Neural crest cell (in vitro differentiated cells): ENCODE data around the gene PLXNA1. TPM values are rescaled to one million over a fixed set of nuclear protein-coding genes. Genes with fewer than 3 reads are reported as not detected.

Experiments used
- DNase-seq: peaks from one replicate; pipeline ENCODE4 v3.0.0; 2021; ENCODE audit warnings: low read depth, mixed read lengths, low spot score
- H3K27ac Mint-ChIP-seq: one replicate; pipeline ENCODE4 v1.8.0; 2021; ENCODE audit warnings: mild to moderate bottlenecking, mixed read lengths; ENCODE audit not compliant: unreplicated experiment
- H3K27me3 Mint-ChIP-seq: 2 replicates; pipeline ENCODE4 v1.8.0; 2021; ENCODE audit warnings: low read depth, mild to moderate bottlenecking, mixed read lengths
- H3K36me3 Mint-ChIP-seq: 2 replicates; pipeline ENCODE4 v1.8.0; 2021; ENCODE audit warnings: low read depth, mild to moderate bottlenecking, mixed read lengths
- H3K4me1 Mint-ChIP-seq: 2 replicates; pipeline ENCODE4 v1.8.0; 2021; ENCODE audit warnings: mixed read lengths
- H3K4me3 Mint-ChIP-seq: one replicate; pipeline ENCODE4 v1.8.0; 2021; ENCODE audit warnings: mild to moderate bottlenecking, mixed read lengths
- H3K9me3 Mint-ChIP-seq: 2 replicates; pipeline ENCODE4 v1.8.0; 2021; ENCODE audit warnings: mixed read lengths
- total RNA-seq: library from RNA; stranded (reverse); gene quantifications from 2 replicates; pipeline ENCODE4 v1.2.1, GENCODE V29; 2021
- TF ChIP-seq, protein P1 (sequence below): fragments of 200-600 bp; sonication (generic); conservative IDR thresholded peaks from 2 replicates; pipeline ENCODE4 v1.5.0; 2021; ENCODE audit warnings: antibody characterized with exemption, mild to moderate bottlenecking

Gene PLXNA1
- total RNA-seq, 1 donor from 2014 or later, result 94.0 TPM

DNA sequence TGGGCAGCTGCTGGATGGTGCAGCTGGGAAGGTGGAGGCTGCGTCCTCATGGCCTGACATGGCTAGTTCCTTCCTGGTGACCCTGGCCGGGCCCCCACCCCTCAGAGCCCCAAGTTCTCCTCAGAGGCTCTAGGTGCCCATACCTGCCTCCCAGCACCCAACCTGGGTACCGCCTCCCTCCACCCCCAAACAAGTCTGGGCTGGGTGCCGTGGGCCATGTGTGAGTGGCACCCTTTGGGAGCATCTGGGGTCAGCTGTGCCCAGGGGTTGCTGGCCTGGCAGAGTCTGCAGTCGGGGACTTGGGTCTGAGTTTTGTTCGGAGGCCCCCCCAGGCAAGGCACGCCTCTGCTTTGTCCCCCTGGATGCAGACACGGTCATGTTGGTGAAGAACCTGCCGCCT is 10.5 kb downstream of the PLXNA1 start:
- Mint-ChIP-seq H3K4me1 (no peaks in the 10 kb centered on the region), H3K36me3 (no peaks in the 10 kb centered on the region), H3K4me3 (no peak overlapping the region), H3K27ac (peak overlapping the region; percentile 75), H3K9me3 (no peaks in the 10 kb centered on the region), H3K27me3 (no peaks in the 10 kb centered on the region)
- no peak for DNase-seq
- TF ChIP-seq, protein P1, sequence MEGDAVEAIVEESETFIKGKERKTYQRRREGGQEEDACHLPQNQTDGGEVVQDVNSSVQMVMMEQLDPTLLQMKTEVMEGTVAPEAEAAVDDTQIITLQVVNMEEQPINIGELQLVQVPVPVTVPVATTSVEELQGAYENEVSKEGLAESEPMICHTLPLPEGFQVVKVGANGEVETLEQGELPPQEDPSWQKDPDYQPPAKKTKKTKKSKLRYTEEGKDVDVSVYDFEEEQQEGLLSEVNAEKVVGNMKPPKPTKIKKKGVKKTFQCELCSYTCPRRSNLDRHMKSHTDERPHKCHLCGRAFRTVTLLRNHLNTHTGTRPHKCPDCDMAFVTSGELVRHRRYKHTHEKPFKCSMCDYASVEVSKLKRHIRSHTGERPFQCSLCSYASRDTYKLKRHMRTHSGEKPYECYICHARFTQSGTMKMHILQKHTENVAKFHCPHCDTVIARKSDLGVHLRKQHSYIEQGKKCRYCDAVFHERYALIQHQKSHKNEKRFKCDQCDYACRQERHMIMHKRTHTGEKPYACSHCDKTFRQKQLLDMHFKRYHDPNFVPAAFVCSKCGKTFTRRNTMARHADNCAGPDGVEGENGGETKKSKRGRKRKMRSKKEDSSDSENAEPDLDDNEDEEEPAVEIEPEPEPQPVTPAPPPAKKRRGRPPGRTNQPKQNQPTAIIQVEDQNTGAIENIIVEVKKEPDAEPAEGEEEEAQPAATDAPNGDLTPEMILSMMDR, result no peak

DNA sequence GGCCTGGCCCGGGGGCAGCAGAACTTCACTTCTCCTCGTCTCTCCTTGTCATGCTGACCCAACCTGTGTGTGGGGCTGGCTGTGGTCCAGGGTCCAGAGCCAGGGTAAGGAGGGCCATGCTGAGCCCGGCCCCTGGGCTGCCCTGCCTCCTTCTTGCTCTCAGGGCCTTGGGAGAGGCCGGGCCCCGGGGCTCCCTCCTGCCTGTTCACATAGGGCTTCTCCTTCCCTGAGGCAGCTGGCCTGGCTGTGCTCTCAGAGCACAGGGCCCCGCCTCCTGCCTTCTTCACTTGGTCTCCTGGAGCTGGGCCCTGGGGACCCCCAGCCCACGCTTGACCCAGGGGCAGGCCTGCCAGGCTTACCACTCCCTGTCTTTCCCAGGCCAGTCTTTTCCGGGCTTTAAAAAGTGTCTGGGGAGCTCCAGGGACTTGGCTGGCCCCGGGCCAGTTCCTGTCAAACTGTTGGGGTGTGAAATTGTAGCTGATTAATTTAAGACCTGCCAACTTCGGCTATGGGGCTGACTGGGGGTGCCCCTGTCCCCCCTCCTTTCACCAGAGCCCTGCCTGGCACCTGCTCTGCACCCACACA is 11.8 kb downstream of the PLXNA1 start:
- no peak overlapping the region for H3K27ac Mint-ChIP-seq
- H3K36me3 Mint-ChIP-seq, result no peaks in the 10 kb centered on the region
- no peaks in the 10 kb centered on the region for H3K27me3 Mint-ChIP-seq
- no peaks in the 10 kb centered on the region for H3K9me3 Mint-ChIP-seq
- no peak overlapping the region for H3K4me3 Mint-ChIP-seq
- TF ChIP-seq, protein P1, result no peak
- no peaks in the 10 kb centered on the region for H3K4me1 Mint-ChIP-seq
- DNase-seq, result no peak

DNA sequence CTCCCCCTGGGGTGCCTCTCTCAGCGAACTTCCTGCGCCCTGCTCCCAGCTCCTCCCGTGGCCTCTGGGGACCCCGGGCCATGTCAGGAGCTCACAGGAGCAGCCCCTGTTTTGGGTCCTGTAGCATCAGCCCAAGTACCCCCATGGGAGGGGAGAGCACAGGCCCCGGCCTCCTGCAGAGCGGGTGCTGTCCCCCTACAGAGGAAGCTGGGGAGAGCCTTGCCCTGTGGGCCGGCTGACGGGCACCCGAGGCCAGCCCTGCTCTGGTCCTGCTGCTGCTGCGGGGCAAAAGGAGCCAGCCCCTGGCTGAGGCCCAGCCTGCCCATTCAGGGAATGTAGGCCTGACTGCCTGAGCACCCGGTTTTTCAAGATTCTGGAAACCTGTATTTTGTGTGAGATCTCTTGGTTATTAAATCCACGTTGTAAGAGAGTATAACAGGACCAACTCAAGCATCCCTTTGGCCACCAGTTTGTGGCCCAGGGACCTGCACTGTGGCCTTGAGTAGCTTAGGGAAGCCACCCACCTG is 12.4 kb downstream of the PLXNA1 start:
- no peak overlapping the region for H3K27ac Mint-ChIP-seq
- H3K9me3 Mint-ChIP-seq, result no peaks in the 10 kb centered on the region
- H3K27me3 Mint-ChIP-seq, result no peaks in the 10 kb centered on the region
- no peaks in the 10 kb centered on the region for H3K4me1 Mint-ChIP-seq
- TF ChIP-seq, protein P1, result no peak
- DNase-seq, result no peak
- H3K4me3 Mint-ChIP-seq, result no peak overlapping the region
- H3K36me3 Mint-ChIP-seq, result no peaks in the 10 kb centered on the region

DNA sequence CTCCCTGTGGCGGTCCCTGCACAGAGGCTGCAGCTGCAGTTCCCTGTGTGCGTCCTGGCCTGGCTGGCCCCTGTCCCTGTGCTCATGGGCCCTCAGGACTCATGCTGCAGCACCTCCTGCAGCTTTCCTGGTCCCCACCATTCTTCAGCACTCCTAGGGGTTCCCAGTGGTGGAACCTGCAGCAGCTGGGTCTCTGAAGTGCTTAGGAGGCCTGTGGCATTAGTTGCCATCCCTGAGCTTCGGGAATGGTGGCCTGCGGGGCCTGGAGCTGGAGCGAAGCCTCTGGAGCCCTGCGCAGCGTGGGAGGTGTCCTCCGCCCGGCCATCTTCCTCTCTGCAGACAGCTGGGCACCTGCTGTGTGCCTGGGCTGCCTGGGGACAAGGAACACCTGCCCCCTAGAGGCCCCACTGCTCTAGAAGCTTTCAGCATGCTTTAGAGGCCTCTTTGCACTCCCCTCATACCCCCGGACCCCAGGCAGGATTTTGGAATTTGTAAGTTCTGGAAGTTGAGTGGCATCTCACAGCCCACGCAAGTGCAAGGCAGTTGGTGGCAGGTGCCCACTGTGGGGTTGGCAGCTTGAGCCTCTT is 13.1 kb downstream of the PLXNA1 start:
- no peak for DNase-seq
- Mint-ChIP-seq H3K4me3 (no peak overlapping the region), H3K27me3 (no peaks in the 10 kb centered on the region), H3K9me3 (no peaks in the 10 kb centered on the region), H3K27ac (no peak overlapping the region), H3K36me3 (no peaks in the 10 kb centered on the region), H3K4me1 (no peaks in the 10 kb centered on the region)
- TF ChIP-seq, protein P1, result no peak

DNA sequence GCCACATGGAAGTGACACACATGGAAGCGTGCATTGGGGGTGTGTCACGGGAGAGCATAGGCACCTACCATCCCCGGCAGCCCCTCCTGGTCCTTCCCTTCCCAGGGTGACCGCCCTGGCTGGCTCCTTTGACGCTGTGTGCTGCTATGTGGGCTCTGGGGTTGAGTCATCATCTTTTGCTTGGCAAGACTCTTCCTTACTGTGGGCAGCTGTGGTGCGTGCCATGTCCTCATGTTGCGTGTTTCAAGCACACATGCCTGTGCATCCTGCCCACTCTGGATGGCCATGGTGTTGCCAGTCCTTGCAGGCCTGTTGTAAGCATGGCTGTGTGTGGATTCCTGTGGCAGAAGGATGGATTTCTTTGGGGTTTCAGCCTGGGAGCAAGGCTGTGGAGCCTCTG is 14.0 kb downstream of the PLXNA1 start:
- Mint-ChIP-seq H3K36me3 (no peaks in the 10 kb centered on the region), H3K27ac (no peak overlapping the region), H3K4me1 (no peaks in the 10 kb centered on the region), H3K4me3 (no peak overlapping the region), H3K27me3 (no peaks in the 10 kb centered on the region), H3K9me3 (no peaks in the 10 kb centered on the region)
- no peak for DNase-seq
- TF ChIP-seq, protein P1, result no peak
